GM19351 (cell line): ENCODE data around the gene ERBB2.
"Not testable (repeated sequence)": the region's sequence is repeated elsewhere in the genome, so short reads cannot be mapped to it uniquely, and the experiment has no call there.

Experiments
- ATAC-seq: cut with Tn5 transposase; IDR thresholded peaks from one replicate; pipeline ENCODE4 v1.9.1; 2021; ENCODE audit warnings: mild to moderate bottlenecking, moderate library complexity; ENCODE audit not compliant: unreplicated experiment

The ERBB2 gene

DNA sequence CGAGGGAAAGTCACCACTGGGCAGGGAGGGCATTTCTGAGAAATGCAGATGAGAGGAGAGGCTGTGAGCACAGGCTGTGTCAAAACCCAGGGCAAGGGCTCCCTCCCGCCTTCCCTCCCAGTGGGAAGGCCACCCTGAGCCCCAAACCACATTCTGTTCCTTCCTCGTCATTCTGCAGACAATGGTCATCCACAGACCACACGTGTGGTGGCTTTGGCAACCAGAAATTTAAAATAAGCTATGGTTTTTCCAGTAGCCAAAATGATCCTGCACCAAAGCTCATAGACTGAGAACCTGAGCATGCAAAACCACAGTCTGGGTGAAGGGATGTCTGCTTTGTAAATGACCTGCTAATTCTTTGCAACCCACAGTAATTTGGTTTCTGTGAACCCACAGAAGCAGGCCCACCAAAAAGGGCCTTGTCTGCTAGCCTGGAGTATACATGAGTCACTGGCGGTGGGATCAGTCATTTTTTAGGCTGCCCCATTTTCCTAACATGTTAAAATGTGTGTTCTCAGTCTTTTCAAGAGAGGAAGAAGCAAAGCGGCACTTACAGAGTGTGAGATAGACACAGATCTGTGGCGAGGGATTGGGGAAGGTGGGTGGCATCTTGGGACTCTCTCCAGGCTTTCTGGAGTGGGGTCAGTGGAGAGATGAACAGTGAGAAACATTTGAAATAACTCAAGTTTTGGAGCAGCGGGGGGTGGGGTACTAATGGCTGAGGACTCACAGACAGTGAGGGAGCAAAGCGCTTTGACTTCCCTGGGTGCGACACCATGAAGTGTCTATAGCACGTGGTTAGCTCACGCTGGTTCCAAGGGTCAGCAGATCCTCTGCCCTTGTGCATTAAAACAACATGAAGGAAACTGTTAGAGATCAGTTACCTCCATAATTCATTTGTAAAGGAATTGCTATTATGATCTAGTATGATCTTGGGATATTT, 58.3 kb downstream of the ERBB2 start:
- ATAC-seq, result no peak

DNA sequence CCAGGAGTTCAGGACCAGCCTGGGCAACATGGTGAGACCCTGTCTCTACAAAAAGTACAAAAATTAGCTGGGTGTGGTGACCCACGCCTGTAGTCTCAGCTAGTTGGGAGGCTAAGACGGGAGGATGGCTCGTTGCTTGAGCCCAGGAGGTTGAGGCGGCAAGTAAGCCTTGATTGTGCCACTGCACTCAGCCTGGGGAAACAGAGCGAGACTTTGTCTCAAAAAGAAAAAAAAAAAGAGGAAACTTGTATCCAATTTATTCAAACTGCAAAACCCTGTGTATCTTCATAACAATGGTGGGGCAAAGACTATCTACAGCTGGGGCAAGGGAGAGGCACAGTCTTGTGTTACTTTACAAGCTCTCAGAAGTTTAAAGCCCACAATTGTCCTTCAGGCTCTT, 59.3 kb downstream of the ERBB2 start:
- no peak for ATAC-seq

DNA sequence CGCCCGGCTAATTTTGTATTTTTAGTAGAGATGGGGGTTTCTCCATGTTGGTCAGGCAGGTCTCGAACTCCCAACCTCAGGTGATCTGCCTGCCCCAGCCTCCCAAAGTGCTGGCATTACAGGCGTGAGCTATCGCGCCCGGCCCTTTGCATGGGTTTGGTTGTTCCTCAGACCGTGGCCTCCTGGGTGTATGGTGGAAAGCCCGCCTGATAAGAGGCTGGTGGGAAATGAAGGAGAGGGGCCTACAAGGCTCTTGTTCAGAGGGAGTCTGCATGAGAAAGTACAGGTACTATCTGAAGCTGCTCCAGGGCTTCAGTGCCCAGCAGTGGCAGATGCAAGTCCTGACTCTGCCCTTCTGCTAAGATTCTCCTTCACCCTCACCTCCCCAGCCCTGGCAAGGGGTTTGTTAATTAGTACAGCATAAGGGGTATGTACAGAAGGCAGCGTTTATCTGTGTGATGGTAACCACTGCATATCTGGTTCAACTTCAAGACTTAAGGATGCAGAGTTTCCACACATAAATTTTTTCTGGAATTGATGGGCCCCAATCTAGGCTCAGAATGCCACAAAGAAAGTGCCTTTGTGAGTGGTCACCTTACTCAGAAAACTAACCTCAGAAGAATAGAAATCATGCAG, 62.1 kb downstream of the ERBB2 start:
- no peak for ATAC-seq

DNA sequence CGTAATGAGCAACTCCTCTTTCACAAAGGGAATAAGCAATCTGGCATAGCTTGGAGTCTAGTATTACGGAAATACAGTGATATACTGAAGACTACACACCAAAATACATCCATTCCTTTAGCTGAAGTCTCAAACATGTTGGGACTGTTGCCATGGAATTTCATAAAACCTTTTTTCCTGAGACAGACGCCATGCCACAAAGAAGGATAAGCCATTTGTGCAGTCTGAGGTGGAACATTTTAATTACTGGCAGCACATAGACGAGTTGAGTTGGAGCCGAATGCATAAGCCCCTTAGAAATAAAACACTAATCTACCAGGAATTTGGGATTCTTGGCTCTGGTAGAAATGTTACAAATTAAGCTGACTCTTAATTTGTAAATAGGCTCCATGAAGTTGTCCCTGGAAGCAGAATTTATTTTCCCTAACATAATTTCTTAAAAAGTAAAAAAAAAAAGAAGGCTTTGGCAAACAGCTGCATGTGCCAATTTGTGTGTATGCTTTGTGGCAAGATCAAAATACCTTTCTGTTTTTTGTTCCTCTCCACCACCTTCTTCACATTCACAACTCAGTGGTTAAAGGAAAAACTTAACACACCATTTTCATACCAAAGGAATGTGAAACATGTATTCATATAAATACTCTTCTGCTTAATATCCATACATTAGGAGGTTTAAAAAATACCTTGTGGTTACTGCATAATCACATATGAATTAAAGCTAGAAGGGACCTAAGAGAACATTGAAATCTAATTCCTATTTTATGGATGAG, 63.4 kb downstream of the ERBB2 start:
- ATAC-seq, result no peak

DNA sequence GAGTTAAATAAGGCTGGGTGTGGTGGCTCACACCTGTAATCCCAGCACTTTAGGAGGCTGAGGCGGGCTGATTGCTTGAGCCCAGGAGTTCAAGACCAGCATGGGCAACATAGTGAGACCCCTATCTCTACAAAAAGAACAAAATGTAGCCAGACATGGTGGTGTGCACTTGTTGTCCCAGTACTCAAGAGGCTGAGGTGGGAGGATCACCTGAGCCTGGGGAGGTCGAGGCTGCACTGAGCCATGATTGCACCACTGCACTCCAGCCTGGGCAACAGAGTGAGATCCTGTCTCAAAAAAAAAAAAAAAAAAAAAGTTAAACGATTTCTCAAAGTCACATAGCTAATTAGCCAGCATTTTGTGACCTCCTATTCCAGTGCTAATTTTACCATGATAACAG, 64.3 kb downstream of the ERBB2 start:
- ATAC-seq, result not testable (repeated sequence)

DNA sequence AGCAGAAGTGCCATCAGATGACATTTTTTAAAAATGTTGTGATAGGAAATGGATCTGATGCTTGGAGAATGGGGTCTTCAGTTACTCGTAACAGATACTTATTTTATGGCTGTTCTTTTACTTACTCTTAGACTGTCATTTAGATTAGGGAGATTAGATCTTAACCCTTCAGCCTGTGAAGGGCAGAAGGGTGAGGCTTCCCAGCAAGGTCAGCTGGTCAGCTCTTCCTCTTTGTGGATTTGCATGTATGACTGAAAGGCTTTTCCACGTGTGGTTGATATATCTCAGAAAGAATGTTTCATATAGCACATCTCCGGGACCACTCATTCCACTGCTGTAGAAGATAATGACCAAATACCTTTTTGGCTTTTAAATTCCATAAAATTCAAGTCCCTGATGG, 65.3 kb downstream of the ERBB2 start:
- ATAC-seq, result no peak

DNA sequence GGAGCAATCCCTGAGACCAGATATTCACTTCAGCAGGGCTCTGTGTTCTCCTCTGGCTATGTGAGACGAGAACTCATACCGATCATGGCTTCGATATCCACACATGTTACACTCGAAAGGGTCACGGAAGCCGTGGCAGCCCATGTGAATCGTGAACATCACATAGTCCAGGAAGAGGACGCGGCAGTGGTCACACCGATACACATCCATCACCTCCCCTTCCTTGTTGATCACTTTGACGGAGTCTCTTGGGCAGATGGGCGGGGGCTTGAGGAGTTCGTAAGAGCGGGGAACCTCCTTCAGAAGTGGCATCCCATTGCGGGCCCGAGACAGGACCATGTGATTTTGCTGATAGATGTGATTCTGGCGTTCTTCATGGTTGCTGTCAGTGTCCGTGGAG, 65.9 kb downstream of the ERBB2 start:
- no peak for ATAC-seq

DNA sequence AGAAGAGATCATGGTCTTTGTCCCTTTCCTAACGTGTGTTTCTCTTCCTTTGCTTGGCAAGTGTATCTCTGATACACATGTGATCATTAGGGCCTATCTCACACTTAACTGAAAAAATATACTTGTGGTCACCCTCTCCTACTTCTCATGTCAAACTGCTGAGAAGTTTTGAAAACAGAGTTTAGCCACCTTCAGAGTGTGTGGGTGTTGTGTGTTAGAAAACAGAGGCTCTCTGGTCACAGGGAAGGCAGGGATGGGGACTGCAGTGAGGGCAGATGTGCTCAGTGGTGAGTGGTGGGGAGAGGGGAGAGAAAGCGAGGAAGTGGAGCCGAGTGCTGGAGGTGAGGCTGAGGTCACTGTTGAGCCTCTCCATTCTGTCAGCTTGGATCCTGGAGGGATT, 67.3 kb downstream of the ERBB2 start:
- ATAC-seq, result no peak

DNA sequence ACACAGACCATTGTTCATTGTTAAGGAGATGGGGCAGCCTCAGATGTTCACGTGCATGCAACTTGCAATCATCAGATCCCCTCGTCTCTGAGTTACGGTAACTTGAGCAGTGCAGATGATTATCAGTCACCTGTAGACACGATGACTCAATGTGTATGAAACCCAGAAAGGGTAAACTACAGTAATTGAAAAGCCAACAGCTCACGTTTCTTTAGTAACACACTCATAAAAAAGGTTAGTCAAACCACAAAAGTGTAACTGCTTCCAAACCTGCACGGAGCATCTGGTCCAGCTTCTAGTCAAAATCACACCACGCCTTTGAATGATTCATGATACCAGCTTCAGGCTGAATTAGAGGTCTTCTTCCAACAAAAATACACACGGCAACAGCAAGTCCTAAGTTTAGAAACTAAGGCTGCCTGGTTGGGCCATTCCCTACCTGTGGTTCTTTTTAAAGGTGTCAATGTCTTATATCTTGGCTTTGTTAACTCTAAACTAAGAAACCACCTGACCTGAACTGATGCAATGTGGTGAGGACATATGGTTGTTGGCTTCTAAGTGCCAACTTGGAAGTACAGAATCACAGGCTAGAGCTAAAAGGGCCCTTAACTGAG, 70.2 kb downstream of the ERBB2 start:
- peak; percentile 67 for ATAC-seq

DNA sequence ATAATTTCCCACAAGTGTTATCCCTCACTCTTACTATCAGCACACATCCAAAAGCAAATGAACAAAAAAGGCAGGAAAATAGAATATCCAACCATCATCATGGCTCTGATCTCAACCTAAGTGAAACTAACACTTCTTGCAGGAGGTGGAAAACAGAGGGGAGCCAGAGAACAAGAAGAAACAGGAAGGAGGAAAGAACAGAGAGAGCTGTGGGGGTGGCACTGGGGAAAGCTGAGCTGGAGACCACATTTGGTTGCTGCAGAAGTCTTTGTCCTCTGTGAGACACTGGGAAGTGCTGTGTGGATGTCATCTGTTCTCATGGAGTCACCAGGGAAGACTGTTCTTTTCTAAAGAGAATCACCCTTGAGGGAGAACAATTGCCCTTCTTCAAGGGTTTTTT, 72.6 kb downstream of the ERBB2 start:
- no peak for ATAC-seq

DNA sequence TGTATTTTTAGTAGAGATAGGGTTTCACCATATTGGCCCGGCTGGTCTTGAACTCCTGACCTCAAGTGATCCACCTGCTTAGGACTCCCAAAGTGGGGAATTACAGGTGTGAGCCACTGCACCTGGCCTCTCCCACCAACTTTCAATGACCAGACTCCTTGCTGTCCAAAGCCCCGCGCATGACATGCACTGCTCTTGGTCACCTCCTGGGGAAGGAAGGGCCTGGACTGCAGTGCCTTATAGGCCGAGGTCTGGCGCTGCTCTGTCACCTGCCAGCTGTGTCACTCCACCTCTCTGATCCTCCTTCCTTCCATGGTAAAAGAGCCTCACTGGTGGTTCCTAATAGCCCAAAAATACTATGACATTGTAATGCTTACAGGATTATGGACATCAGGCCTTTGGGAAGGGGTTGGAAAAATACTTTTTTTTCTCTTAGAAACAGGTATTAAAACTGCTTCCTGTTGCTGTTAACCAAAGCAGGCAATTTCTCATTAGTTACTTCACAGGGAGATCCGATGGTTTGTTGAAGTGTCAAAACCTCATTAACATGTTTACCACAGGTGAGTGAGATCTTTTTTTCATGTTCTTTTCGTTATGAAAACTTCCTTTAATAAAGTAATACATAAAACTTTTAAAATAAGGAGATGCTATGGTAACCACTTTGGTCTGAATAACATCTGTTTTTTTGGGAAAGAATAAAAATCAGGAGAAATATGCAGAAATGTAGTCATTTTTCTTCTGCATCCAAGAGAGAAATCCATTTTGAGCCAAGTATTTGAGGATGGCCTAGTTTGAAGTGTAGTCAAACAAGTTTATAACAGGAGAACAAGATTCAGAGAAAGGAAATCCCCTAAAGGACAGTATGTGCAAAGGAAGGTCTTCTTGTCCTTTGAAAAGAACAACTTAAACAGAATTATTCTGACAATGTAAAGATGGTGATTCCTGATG, 73.4 kb downstream of the ERBB2 start:
- ATAC-seq, result no peak

DNA sequence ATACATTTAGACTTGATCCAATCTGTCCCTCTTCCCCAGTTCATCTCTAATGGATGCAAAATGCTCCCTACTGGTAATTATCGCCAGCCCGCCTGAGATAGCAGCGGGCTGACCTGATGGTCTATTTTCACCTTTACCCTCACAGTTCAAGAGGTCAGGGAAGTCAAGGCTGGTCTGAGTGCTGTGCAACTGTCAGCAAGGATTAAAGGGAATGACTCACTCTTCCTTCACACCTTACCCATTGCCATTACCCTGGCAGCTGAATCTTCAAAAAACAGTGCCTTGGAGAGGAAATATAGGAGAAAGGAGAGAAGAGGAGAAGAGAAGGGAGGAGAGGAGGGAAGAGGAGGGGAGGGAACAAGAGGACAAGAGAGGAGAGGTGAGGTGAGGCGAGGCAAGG, 74.2 kb downstream of the ERBB2 start:
- ATAC-seq, result no peak

DNA sequence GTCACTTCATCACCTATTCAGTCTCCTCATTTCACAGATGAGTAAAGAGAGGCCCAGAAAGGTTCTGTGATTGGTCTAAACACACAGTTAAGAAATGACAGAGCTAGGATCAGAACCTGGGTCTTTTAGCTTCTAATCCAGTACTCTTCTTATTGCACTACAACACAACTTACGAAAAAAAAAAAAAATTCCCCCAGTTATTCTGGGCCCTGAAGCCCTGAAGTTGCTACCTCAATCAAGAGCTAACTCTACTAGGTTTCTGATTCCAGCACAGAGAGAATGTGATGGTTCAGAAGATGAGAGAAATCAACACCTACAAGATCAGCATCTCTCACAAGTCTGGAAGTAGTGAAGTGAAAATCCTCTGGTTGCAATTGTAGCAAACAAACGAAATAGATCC, 75.2 kb downstream of the ERBB2 start:
- ATAC-seq, result no peak

DNA sequence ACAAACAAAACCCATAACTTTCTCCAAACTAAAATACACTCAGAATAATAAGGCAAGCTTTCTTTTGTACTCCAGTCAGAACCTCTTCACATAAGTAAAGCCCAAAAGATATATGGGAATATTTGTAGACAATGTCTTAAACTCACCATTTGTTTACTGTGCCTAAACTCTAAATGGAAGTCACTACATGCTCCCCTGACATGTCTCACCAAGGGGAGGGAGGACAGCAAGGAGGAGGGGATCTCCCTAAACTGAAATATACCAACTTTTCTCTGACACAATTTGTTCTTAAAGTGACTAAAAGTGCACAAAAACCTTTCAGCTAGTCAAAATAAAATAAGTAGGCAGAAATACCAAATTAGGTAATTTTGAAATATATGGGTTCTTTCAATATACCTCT, 76.4 kb downstream of the ERBB2 start:
- no peak for ATAC-seq

DNA sequence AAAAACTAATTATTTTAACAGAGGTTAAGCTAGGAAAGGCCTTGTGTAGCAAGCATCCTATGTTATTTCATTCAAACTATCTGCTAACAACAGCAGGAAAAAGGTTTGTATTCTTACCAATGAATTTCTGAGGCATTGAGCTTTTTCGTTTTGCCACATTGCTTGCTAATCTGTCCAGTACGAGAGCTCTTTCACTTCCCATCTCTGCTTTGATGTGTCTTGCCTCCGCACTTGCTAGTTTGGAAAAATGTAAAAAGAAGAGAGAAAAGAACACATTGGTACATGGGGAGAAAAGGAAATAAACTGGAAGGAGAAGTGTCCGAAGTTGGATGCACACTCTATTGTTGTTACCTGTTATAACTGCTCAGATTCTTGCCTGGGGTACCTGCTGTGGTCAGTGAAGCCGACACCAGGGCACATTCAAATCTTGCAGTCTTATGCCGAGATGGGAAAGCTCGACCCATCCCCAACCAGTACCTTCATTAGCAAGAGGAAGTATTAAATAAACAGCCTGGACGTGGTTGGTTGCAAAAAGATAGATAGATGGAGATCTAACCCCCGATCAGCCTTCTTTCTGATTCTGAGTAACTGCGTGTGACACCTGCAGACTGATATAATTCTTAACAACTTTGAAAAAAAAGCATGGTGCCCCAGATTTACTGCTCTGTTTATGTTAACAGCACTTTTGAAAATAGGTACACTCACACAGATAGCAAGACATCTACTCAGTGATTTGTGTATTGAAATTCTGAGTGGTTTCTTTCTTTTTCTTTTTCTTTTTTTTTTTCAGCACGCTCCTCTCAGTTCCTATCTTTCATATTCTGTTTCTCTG, 77.9 kb downstream of the ERBB2 start:
- ATAC-seq, result peak; percentile 62
